NT2/D1 (cell line): Measurements from ENCODE around the gene TAAR2.

ENCODE experiments used
- DNase-seq: peaks from one replicate; pipeline ENCODE4 v3.0.0-alpha.2; 2011; ENCODE audit warnings: low read depth, low spot score
- H3K27me3 ChIP-seq: 2 replicates; pipeline ENCODE4 v1.6.0; 2011; ENCODE audit warnings: mild to moderate bottlenecking; ENCODE audit not compliant: insufficient read length, insufficient read depth
- H3K36me3 ChIP-seq: 2 replicates; pipeline ENCODE4 v1.6.1; 2011; ENCODE audit warnings: mild to moderate bottlenecking, low read length, mixed read lengths; ENCODE audit not compliant: insufficient read depth, insufficient read length
- H3K4me1 ChIP-seq: 2 replicates; pipeline ENCODE4 v1.5.1; 2011; ENCODE audit not compliant: insufficient read depth, insufficient read length
- H3K4me3 ChIP-seq: 2 replicates; pipeline ENCODE4 v1.5.1; 2011; ENCODE audit warnings: low read depth; ENCODE audit not compliant: insufficient read length
- H3K9ac ChIP-seq: 2 replicates; pipeline ENCODE4 v1.6.0; 2011; ENCODE audit warnings: low read depth; ENCODE audit not compliant: insufficient read length
- H3K9me3 ChIP-seq: 2 replicates; pipeline ENCODE4 v1.5.1; 2011; ENCODE audit warnings: mild to moderate bottlenecking, low read length; ENCODE audit not compliant: insufficient read depth
- SUZ12 ChIP-seq: IDR thresholded peaks from 2 replicates; pipeline ENCODE4 v1.6.1; 2011; ENCODE audit not compliant: insufficient read length, insufficient read depth; ENCODE audit errors: extremely low read depth
- YY1 ChIP-seq: IDR thresholded peaks from 2 replicates; pipeline ENCODE4 v1.6.1; 2011; ENCODE audit not compliant: insufficient read length, insufficient read depth
- ZNF274 ChIP-seq: IDR thresholded peaks from 2 replicates; pipeline ENCODE4 v1.6.1; 2011; ENCODE audit warnings: mild to moderate bottlenecking, low read depth, low read length

Gene TAAR2

GRCh38 chr6:132663661-132664060 lies 39.6 kb upstream of the TAAR2 start:
- H3K27me3 ChIP-seq: no peaks in the 10 kb centered on the region
- TF ChIP-seq SUZ12 (no peak), ZNF274 (no peak), YY1 (no peak)

GRCh38 chr6:132661906-132662305 lies 37.8 kb upstream of the TAAR2 start:
- Histone ChIP-seq H3K36me3 (no peaks in the 10 kb centered on the region), H3K27me3 (no peaks in the 10 kb centered on the region), H3K9ac (no peak overlapping the region), H3K4me3 (no peak overlapping the region), H3K4me1 (no peaks in the 10 kb centered on the region), H3K9me3 (no peaks in the 10 kb centered on the region)
- TF ChIP-seq YY1 (no peak), ZNF274 (no peak), SUZ12 (no peak)
- DNase-seq: no peak

More at GRCh38 chr6:132663661-132664060, 39.6 kb upstream of the TAAR2 start:
- Histone ChIP-seq H3K4me3 (no peak overlapping the region), H3K9ac (no peak overlapping the region), H3K4me1 (no peaks in the 10 kb centered on the region), H3K36me3 (no peaks in the 10 kb centered on the region), H3K9me3 (no peaks in the 10 kb centered on the region)
- DNase-seq: no peak

- no peak for TF ChIP-seq SUZ12
- no peak for TF ChIP-seq YY1
- no peak for TF ChIP-seq ZNF274
- Histone ChIP-seq H3K27me3 (no peaks in the 10 kb centered on the region), H3K4me3 (no peak within 1 kb of the TSS), H3K9me3 (no peaks in the 10 kb centered on the region), H3K4me1 (no peaks in the 10 kb centered on the region), H3K9ac (no peak within 1 kb of the TSS), H3K36me3 (no peaks in the 10 kb centered on the region)
- no peak for DNase-seq
Measured at GRCh38 chr6:132659082-132659481, 35.0 kb upstream of the TAAR2 start, which contains the start of gene TAAR1. Gene TAAR1, minus strand, starts transcription at chr6:132659182. Its CDS starts 13,179 bp downstream, at chr6:132646003.

DNA sequence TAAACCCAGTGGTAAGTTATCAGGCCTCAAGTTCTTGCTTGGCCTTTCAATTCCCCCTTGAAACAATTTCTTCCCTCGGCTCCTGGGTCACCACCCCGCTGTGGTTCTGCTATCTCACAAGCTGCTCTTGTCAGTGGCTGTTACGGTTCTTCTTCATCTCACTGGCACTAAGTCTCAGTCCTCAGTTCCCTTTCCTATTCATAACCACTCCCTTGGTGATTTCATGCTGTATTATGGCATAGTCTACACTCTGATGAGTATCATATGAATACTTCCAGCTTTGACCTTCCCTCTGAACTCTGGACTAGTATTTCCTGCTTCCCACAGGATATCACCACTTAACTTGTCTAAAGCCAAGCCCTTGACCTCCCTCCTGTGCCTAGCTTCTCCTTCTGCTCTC lies 27.0 kb upstream of the TAAR2 start:
- no peaks in the 10 kb centered on the region for H3K36me3 ChIP-seq
- no peaks in the 10 kb centered on the region for H3K27me3 ChIP-seq
- no peak overlapping the region for H3K4me3 ChIP-seq
- DNase-seq: no peak
- H3K4me1 ChIP-seq: no peaks in the 10 kb centered on the region
- H3K9me3 ChIP-seq: no peaks in the 10 kb centered on the region
- H3K9ac ChIP-seq: no peak overlapping the region
- TF ChIP-seq SUZ12 (no peak), ZNF274 (no peak), YY1 (no peak)

- H3K27me3 ChIP-seq: no peaks in the 10 kb centered on the region
- H3K9me3 ChIP-seq: no peaks in the 10 kb centered on the region
- H3K9ac ChIP-seq: no peak overlapping the region
- no peak for DNase-seq
- no peaks in the 10 kb centered on the region for H3K4me1 ChIP-seq
- TF ChIP-seq SUZ12: no peak
- no peak for TF ChIP-seq ZNF274
- TF ChIP-seq YY1: no peak
- H3K36me3 ChIP-seq: no peaks in the 10 kb centered on the region
- no peak overlapping the region for H3K4me3 ChIP-seq
Measured at GRCh38 chr6:132650429-132650828, 26.4 kb upstream of the TAAR2 start.

GRCh38 chr6:132648828-132649227 lies 24.8 kb upstream of the TAAR2 start:
- no peaks in the 10 kb centered on the region for H3K9me3 ChIP-seq
- no peak for TF ChIP-seq SUZ12
- no peak for TF ChIP-seq ZNF274
- TF ChIP-seq YY1: no peak
- no peak overlapping the region for H3K4me3 ChIP-seq
- H3K4me1 ChIP-seq: no peaks in the 10 kb centered on the region
- H3K27me3 ChIP-seq: no peaks in the 10 kb centered on the region
- no peaks in the 10 kb centered on the region for H3K36me3 ChIP-seq
- DNase-seq: no peak
- H3K9ac ChIP-seq: no peak overlapping the region

- TF ChIP-seq YY1 (no peak), SUZ12 (no peak), ZNF274 (no peak)
- H3K4me3 ChIP-seq: no peak overlapping the region
- no peak for DNase-seq
Measured at GRCh38 chr6:132648356-132648755, 24.3 kb upstream of the TAAR2 start.

More at GRCh38 chr6:132648356-132648755, 24.3 kb upstream of the TAAR2 start:
- Histone ChIP-seq H3K4me1 (no peaks in the 10 kb centered on the region), H3K9ac (no peak overlapping the region), H3K9me3 (no peaks in the 10 kb centered on the region), H3K27me3 (no peaks in the 10 kb centered on the region), H3K36me3 (no peaks in the 10 kb centered on the region)
